ENCODE measurements around the gene PDGFC.

PDGFC gene

DNA sequence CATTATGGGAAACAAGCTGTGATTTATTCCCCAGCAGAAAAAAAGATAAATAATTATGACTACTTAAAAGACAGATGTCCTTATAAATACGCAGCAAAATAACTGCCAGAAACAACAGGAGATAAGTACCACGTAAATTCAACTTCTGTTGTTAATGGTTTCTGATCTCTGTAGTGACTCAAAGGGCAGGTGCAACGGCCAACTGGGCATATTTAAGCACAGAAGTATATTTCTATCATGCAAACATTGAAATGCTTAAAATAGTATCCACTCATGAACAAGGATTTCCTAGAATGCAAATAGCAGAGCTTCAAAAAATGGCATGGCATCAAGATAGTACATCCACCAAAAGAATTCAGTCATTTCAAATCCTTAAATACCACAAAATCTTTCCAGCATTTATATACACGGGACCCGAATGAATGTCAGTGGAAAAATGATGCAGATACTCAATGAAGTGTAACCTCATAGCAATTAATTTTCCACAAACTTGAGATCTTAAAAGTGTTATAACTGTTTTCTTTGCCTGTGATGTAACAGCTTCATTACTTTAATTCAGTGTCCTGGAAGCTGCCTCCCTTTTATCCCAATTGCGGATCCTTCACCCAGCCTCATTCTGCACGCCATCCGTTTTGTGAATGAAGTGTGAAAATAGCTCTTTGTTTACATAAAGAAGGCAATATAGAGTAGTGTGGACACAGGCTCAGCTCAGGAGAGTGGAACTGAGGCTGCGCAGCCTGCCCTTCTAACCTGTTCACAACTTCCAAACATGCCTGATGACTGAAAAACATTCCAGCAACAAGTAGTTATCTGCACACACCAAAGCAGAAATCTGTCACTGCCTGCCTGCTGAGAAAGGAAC is 10.2 kb downstream of the PDGFC start:
- H3K27ac ChIP-seq: peak overlapping the region; percentile 43 to 58
- H3K9me3 ChIP-seq: no peaks in the 10 kb centered on the region

GRCh38 chr4:156959298-156959702 is 12.3 kb downstream of the PDGFC start:
- Histone ChIP-seq H3K36me3 (no peaks in the 10 kb centered on the region), H3K27ac (peak overlapping the region in 1 of 2 donors; percentile 7), H3K27me3 (no peaks in the 10 kb centered on the region), H3K4me3 (no peak overlapping the region), H3K9me3 (no peaks in the 10 kb centered on the region), H3K4me1 (peaks cover 0 to 87% (median 44%) of the 10 kb centered on the region in 4 donors)
- DNase-seq: no peak
- TF ChIP-seq, protein P1, sequence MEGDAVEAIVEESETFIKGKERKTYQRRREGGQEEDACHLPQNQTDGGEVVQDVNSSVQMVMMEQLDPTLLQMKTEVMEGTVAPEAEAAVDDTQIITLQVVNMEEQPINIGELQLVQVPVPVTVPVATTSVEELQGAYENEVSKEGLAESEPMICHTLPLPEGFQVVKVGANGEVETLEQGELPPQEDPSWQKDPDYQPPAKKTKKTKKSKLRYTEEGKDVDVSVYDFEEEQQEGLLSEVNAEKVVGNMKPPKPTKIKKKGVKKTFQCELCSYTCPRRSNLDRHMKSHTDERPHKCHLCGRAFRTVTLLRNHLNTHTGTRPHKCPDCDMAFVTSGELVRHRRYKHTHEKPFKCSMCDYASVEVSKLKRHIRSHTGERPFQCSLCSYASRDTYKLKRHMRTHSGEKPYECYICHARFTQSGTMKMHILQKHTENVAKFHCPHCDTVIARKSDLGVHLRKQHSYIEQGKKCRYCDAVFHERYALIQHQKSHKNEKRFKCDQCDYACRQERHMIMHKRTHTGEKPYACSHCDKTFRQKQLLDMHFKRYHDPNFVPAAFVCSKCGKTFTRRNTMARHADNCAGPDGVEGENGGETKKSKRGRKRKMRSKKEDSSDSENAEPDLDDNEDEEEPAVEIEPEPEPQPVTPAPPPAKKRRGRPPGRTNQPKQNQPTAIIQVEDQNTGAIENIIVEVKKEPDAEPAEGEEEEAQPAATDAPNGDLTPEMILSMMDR (IDR thresholded peaks at IDR 0.05): no peak
- intact Hi-C loops (cut with DNase I; ENCODE audit: low total_unique reads): loop anchor here (10.0 kb wide), 1 partner anchor 184 kb away; no protein-coding TSS in a partner anchor

More for the DNA sequence above, 10.2 kb downstream of the PDGFC start:
- DNase-seq: no peak
- no peak overlapping the region for H3K4me3 ChIP-seq
- TF ChIP-seq, protein P1 (IDR thresholded peaks at IDR 0.05): no peak
- no peaks in the 10 kb centered on the region for H3K27me3 ChIP-seq
- peaks cover 0 to 92% (median 44%) of the 10 kb centered on the region in 4 donors for H3K4me1 ChIP-seq
- no peaks in the 10 kb centered on the region for H3K36me3 ChIP-seq
- intact Hi-C loops (cut with DNase I; ENCODE audit: low total_unique reads): no loop called here

- Histone ChIP-seq H3K4me3 (no peak overlapping the region), H3K4me1 (peaks cover 0 to 86% (median 49%) of the 10 kb centered on the region in 4 donors), H3K9me3 (no peaks in the 10 kb centered on the region), H3K27me3 (no peaks in the 10 kb centered on the region), H3K36me3 (no peaks in the 10 kb centered on the region), H3K27ac (peak overlapping the region in 1 of 2 donors; percentile 15)
- DNase-seq: no peak
- TF ChIP-seq, protein P1 (IDR thresholded peaks at IDR 0.05): no peak
- intact Hi-C loops (cut with DNase I; ENCODE audit: low total_unique reads): loop anchor here (10.0 kb wide), 1 partner anchor 184 kb away; no protein-coding TSS in a partner anchor
These were observed 13.1 kb downstream of the PDGFC start for GRCh38 chr4:156958276-156959074.

DNA sequence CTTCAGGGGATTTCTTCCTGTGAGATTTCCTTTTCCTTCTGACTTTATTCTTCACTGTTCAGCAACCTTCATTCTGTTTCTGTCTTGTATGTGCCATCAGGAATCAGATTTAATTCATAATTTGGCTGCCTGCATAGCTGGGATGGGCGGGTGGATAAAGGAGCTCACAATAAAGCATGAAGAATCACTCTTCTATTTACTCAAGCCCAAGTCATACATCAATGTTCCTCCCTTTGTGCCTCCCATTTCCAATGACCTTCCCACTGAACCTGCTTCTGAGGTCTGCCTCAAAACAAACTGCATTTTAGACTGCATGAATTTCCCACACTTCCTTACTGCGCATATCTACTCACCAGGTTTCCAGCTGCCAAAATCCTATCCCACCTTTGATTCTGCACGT is 14.0 kb downstream of the PDGFC start:
- H3K9me3 ChIP-seq: no peaks in the 10 kb centered on the region
- DNase-seq: no peak
- peaks cover 0 to 86% (median 45%) of the 10 kb centered on the region in 4 donors for H3K4me1 ChIP-seq
- no peaks in the 10 kb centered on the region for H3K36me3 ChIP-seq
- H3K27ac ChIP-seq: peak overlapping the region in 1 of 2 donors; percentile 15
- intact Hi-C loops (cut with DNase I; ENCODE audit: low total_unique reads): loop anchor here (10.0 kb wide), 1 partner anchor 183 kb away; no protein-coding TSS in a partner anchor
- TF ChIP-seq, protein P1 (IDR thresholded peaks at IDR 0.05): no peak
- no peaks in the 10 kb centered on the region for H3K27me3 ChIP-seq
- H3K4me3 ChIP-seq: no peak overlapping the region

DNA sequence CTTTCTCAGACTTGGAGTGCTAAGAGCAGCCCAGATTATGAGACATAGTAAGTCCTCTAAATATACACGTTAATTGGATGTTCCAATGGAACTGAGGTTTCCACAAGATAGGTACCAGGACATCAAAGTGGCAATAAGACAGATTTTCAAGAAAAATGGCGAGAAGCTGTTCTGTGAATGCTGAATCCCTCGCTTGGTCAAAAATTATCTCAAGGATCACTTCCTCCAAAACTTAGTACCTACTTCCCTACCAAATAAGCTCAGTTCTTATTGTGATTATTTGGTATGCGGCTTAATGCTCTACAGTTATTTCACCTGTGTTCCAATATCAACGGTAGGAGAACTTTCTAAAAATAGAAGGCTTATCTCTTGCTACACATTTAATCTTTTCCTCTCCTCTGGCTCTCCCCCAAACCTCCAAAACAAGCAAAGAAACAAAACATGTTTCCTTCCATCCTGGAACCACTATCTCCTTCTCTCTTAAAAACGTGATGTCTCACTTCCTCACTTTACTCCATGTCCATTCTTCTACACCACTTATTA is 14.7 kb downstream of the PDGFC start:
- H3K9me3 ChIP-seq: no peaks in the 10 kb centered on the region
- H3K27ac ChIP-seq: peak overlapping the region in 1 of 2 donors; percentile 15
- H3K36me3 ChIP-seq: no peaks in the 10 kb centered on the region
- H3K4me3 ChIP-seq: no peak overlapping the region
- peaks cover 0 to 86% (median 41%) of the 10 kb centered on the region in 4 donors for H3K4me1 ChIP-seq
- H3K27me3 ChIP-seq: no peaks in the 10 kb centered on the region
- intact Hi-C loops (cut with DNase I; ENCODE audit: low total_unique reads): loop anchor here (10.0 kb wide), 1 partner anchor 182 kb away; no protein-coding TSS in a partner anchor
- TF ChIP-seq, protein P1 (IDR thresholded peaks at IDR 0.05): no peak
- DNase-seq: no peak
